GM21515 (cell line): ENCODE results near the gene FRG1.
"Not testable (repeated sequence)": the region's sequence is repeated elsewhere in the genome, so short reads cannot be mapped to it uniquely, and the experiment has no call there.

ENCODE experiments used
- ATAC-seq: cut with Tn5 transposase; IDR thresholded peaks from one replicate; pipeline ENCODE4 v1.9.1; 2021; ENCODE audit not compliant: unreplicated experiment

FRG1 gene

GRCh38 chr4:189984661-189985060 lies 44.0 kb downstream of the FRG1 start:
- not testable (repeated sequence) for ATAC-seq

GRCh38 chr4:189985651-189986243 lies 45.1 kb downstream of the FRG1 start:
- ATAC-seq = not testable (repeated sequence)

GRCh38 chr4:189988877-189989431 lies 48.3 kb downstream of the FRG1 start:
- no peak for ATAC-seq

GRCh38 chr4:189989941-189990340 lies 49.3 kb downstream of the FRG1 start:
- ATAC-seq = not testable (repeated sequence)
